ENCODE results near the gene CNOT6.

CNOT6 gene

GRCh38 chr5:180541710-180542109 lies 47.5 kb downstream of the CNOT6 start:
- Histone ChIP-seq H4K8ac (ENCODE audit: low read depth, low read length) (no peak overlapping the region), H3K4me1 (ENCODE audit: control insufficient read depth, low read depth, low read length) (no peaks in the 10 kb centered on the region), H2BK5ac (ENCODE audit: low read length) (no peak overlapping the region), H3K23ac (ENCODE audit: low read length) (no peak overlapping the region), H4K5ac (ENCODE audit: low read length) (no peak overlapping the region), H2AK5ac (ENCODE audit: low read length) (no peak overlapping the region), H3K18ac (ENCODE audit: low read length) (no peak overlapping the region), H3K4me2 (ENCODE audit: low read length) (no peak overlapping the region), H3K9ac (ENCODE audit: low read length) (no peak overlapping the region), H3K79me1 (ENCODE audit: low read length) (peaks cover 4% of the 10 kb centered on the region), H2BK120ac (ENCODE audit: low read depth, low read length) (no peak overlapping the region), H3K27ac (ENCODE audit: low read depth, low read length) (no peak overlapping the region), H3K56ac (ENCODE audit: low read length) (no peak overlapping the region), H3K27me3 (ENCODE audit: insufficient read depth, low read length, poor library complexity) (no peaks in the 10 kb centered on the region), H3K36me3 (ENCODE audit: control insufficient read depth, insufficient read depth, low read length) (peaks cover 2% of the 10 kb centered on the region), H3K79me2 (ENCODE audit: control insufficient read depth, insufficient read depth, low read length) (peaks cover 30% of the 10 kb centered on the region), H3K4me3 (ENCODE audit: low read length) (no peak overlapping the region), H3K4ac (ENCODE audit: low read depth, low read length) (no peak overlapping the region), H2BK15ac (replicated peaks; ENCODE audit: low read depth) (no peak overlapping the region)
- peak; percentile 41 for DNase-seq
- WGBS (ENCODE audit: extremely low coverage, insufficient coverage, low lambda C conversion rate): no CpG with 5 or more reads among the region's 9 CpGs

GRCh38 chr5:180545248-180545647 lies 51.1 kb downstream of the CNOT6 start:
- peaks cover 25% of the 10 kb centered on the region for H3K79me2 ChIP-seq (ENCODE audit: control insufficient read depth, insufficient read depth, low read length)
- H3K27ac ChIP-seq (ENCODE audit: low read depth, low read length): no peak overlapping the region
- no peak overlapping the region for H4K8ac ChIP-seq (ENCODE audit: low read depth, low read length)
- no peak for DNase-seq
- no peak overlapping the region for H2AK5ac ChIP-seq (ENCODE audit: low read length)
- H3K18ac ChIP-seq (ENCODE audit: low read length): no peak overlapping the region
- no peaks in the 10 kb centered on the region for H3K27me3 ChIP-seq (ENCODE audit: insufficient read depth, low read length, poor library complexity)
- no peaks in the 10 kb centered on the region for H3K4me1 ChIP-seq (ENCODE audit: control insufficient read depth, low read depth, low read length)
- H4K5ac ChIP-seq (ENCODE audit: low read length): no peak overlapping the region
- peaks cover 4% of the 10 kb centered on the region for H3K36me3 ChIP-seq (ENCODE audit: control insufficient read depth, insufficient read depth, low read length)
- H3K4me2 ChIP-seq (ENCODE audit: low read length): no peak overlapping the region
- no CpG with 5 or more reads among the region's 3 CpGs for WGBS (ENCODE audit: extremely low coverage, insufficient coverage, low lambda C conversion rate)
- no peak overlapping the region for H3K56ac ChIP-seq (ENCODE audit: low read length)
- no peak overlapping the region for H2BK15ac ChIP-seq (replicated peaks; ENCODE audit: low read depth)
- no peak overlapping the region for H2BK120ac ChIP-seq (ENCODE audit: low read depth, low read length)
- no peak overlapping the region for H2BK5ac ChIP-seq (ENCODE audit: low read length)
- no peak overlapping the region for H3K23ac ChIP-seq (ENCODE audit: low read length)
- H3K9ac ChIP-seq (ENCODE audit: low read length): no peak overlapping the region
- H3K4me3 ChIP-seq (ENCODE audit: low read length): no peak overlapping the region
- H3K4ac ChIP-seq (ENCODE audit: low read depth, low read length): no peak overlapping the region
- peaks cover 7% of the 10 kb centered on the region for H3K79me1 ChIP-seq (ENCODE audit: low read length)

- Histone ChIP-seq H3K18ac (ENCODE audit: low read length) (no peak overlapping the region), H3K79me2 (ENCODE audit: control insufficient read depth, insufficient read depth, low read length) (peaks cover 20% of the 10 kb centered on the region), H4K5ac (ENCODE audit: low read length) (no peak overlapping the region), H3K9ac (ENCODE audit: low read length) (no peak overlapping the region), H3K23ac (ENCODE audit: low read length) (no peak overlapping the region), H2AK5ac (ENCODE audit: low read length) (no peak overlapping the region), H2BK15ac (replicated peaks; ENCODE audit: low read depth) (no peak overlapping the region), H3K79me1 (ENCODE audit: low read length) (peaks cover 8% of the 10 kb centered on the region), H3K4ac (ENCODE audit: low read depth, low read length) (no peak overlapping the region), H3K4me2 (ENCODE audit: low read length) (no peak overlapping the region), H3K27ac (ENCODE audit: low read depth, low read length) (no peak overlapping the region), H3K56ac (ENCODE audit: low read length) (no peak overlapping the region), H3K27me3 (ENCODE audit: insufficient read depth, low read length, poor library complexity) (no peaks in the 10 kb centered on the region), H4K8ac (ENCODE audit: low read depth, low read length) (no peak overlapping the region), H3K4me1 (ENCODE audit: control insufficient read depth, low read depth, low read length) (no peaks in the 10 kb centered on the region), H2BK5ac (ENCODE audit: low read length) (no peak overlapping the region), H3K4me3 (ENCODE audit: low read length) (no peak overlapping the region), H3K36me3 (ENCODE audit: control insufficient read depth, insufficient read depth, low read length) (peaks cover 6% of the 10 kb centered on the region), H2BK120ac (ENCODE audit: low read depth, low read length) (no peak overlapping the region)
- no peak for DNase-seq
- no CpG with 5 or more reads among the region's 3 CpGs for WGBS (ENCODE audit: extremely low coverage, insufficient coverage, low lambda C conversion rate)
Measured at GRCh38 chr5:180548563-180548962, 54.4 kb downstream of the CNOT6 start.

- no peak overlapping the region for H2AK5ac ChIP-seq (ENCODE audit: low read length)
- H3K56ac ChIP-seq (ENCODE audit: low read length): no peak overlapping the region
- no peak overlapping the region for H3K4ac ChIP-seq (ENCODE audit: low read depth, low read length)
- no peak overlapping the region for H4K8ac ChIP-seq (ENCODE audit: low read depth, low read length)
- no CpG with 5 or more reads among the region's 3 CpGs for WGBS (ENCODE audit: extremely low coverage, insufficient coverage, low lambda C conversion rate)
- no peak overlapping the region for H3K4me3 ChIP-seq (ENCODE audit: low read length)
- H3K36me3 ChIP-seq (ENCODE audit: control insufficient read depth, insufficient read depth, low read length): peaks cover 8% of the 10 kb centered on the region
- H3K27ac ChIP-seq (ENCODE audit: low read depth, low read length): no peak overlapping the region
- H3K9ac ChIP-seq (ENCODE audit: low read length): no peak overlapping the region
- H3K79me1 ChIP-seq (ENCODE audit: low read length): peaks cover 9% of the 10 kb centered on the region
- H2BK5ac ChIP-seq (ENCODE audit: low read length): no peak overlapping the region
- H3K4me2 ChIP-seq (ENCODE audit: low read length): no peak overlapping the region
- H3K27me3 ChIP-seq (ENCODE audit: insufficient read depth, low read length, poor library complexity): no peaks in the 10 kb centered on the region
- H3K23ac ChIP-seq (ENCODE audit: low read length): no peak overlapping the region
- H3K79me2 ChIP-seq (ENCODE audit: control insufficient read depth, insufficient read depth, low read length): peaks cover 6% of the 10 kb centered on the region
- H3K18ac ChIP-seq (ENCODE audit: low read length): no peak overlapping the region
- H2BK15ac ChIP-seq (replicated peaks; ENCODE audit: low read depth): no peak overlapping the region
- no peak overlapping the region for H4K5ac ChIP-seq (ENCODE audit: low read length)
- no peak for DNase-seq
- no peaks in the 10 kb centered on the region for H3K4me1 ChIP-seq (ENCODE audit: control insufficient read depth, low read depth, low read length)
- no peak overlapping the region for H2BK120ac ChIP-seq (ENCODE audit: low read depth, low read length)
Measured at GRCh38 chr5:180553530-180553929, 59.4 kb downstream of the CNOT6 start.

- H2BK120ac ChIP-seq (ENCODE audit: low read depth, low read length): no peak overlapping the region
- no peak overlapping the region for H4K8ac ChIP-seq (ENCODE audit: low read depth, low read length)
- peaks cover 5% of the 10 kb centered on the region for H3K36me3 ChIP-seq (ENCODE audit: control insufficient read depth, insufficient read depth, low read length)
- H3K79me1 ChIP-seq (ENCODE audit: low read length): peaks cover 9% of the 10 kb centered on the region
- H3K4me3 ChIP-seq (ENCODE audit: low read length): no peak overlapping the region
- no peak for DNase-seq
- H3K9ac ChIP-seq (ENCODE audit: low read length): no peak overlapping the region
- H3K23ac ChIP-seq (ENCODE audit: low read length): no peak overlapping the region
- no peak overlapping the region for H2AK5ac ChIP-seq (ENCODE audit: low read length)
- WGBS (ENCODE audit: extremely low coverage, insufficient coverage, low lambda C conversion rate): no CpG with 5 or more reads among the region's 7 CpGs
- H3K18ac ChIP-seq (ENCODE audit: low read length): no peak overlapping the region
- no peak overlapping the region for H3K56ac ChIP-seq (ENCODE audit: low read length)
- H3K27ac ChIP-seq (ENCODE audit: low read depth, low read length): no peak overlapping the region
- no peak overlapping the region for H3K4ac ChIP-seq (ENCODE audit: low read depth, low read length)
- no peak overlapping the region for H2BK15ac ChIP-seq (replicated peaks; ENCODE audit: low read depth)
- H3K79me2 ChIP-seq (ENCODE audit: control insufficient read depth, insufficient read depth, low read length): peaks cover 6% of the 10 kb centered on the region
- no peak overlapping the region for H2BK5ac ChIP-seq (ENCODE audit: low read length)
- no peak overlapping the region for H4K5ac ChIP-seq (ENCODE audit: low read length)
- no peaks in the 10 kb centered on the region for H3K4me1 ChIP-seq (ENCODE audit: control insufficient read depth, low read depth, low read length)
- H3K4me2 ChIP-seq (ENCODE audit: low read length): no peak overlapping the region
- H3K27me3 ChIP-seq (ENCODE audit: insufficient read depth, low read length, poor library complexity): no peaks in the 10 kb centered on the region
Measured at GRCh38 chr5:180555168-180555921, 61.2 kb downstream of the CNOT6 start.
